Kidney (tissue), 14 donors: ENCODE measurements around the gene SLC15A4. TPM values are rescaled to one million over a fixed set of nuclear protein-coding genes. Genes with fewer than 3 reads are reported as not detected.

Experiments used
- DNase-seq, 5 donors: peaks; one replicate each; pipeline ENCODE4 v3.0.0-alpha.2; 2013 to 2020
- FAIRE-seq: peaks from 2 replicates; lab custom pipeline; 2012; peaks lifted over from hg19 to GRCh38; lab: Jason Lieb, UNC
- H3K27ac ChIP-seq, 2 donors: one replicate each; pipeline ENCODE4 v1.7.0; 2013; ENCODE audit warnings: low read depth in 2 of 2, low read length in 2 of 2, inconsistent platforms in 1 of 2
- H3K27me3 ChIP-seq: one replicate; pipeline ENCODE4 v1.7.1; 2013; ENCODE audit warnings: low read length, inconsistent platforms; ENCODE audit not compliant: control insufficient read depth, insufficient read depth
- H3K36me3 ChIP-seq, 3 donors: one replicate each; pipeline versions ENCODE4 v1.7.0 to v1.7.1; 2013; ENCODE audit warnings: low read length in 3 of 3, control low read depth in 1 of 3, inconsistent platforms in 1 of 3; ENCODE audit not compliant: insufficient read depth in 3 of 3, control insufficient read depth in 2 of 3
- H3K4me1 ChIP-seq, 3 donors: one replicate each; pipeline versions ENCODE4 v1.7.0 to v1.7.1; 2013; ENCODE audit warnings: low read length in 3 of 3, inconsistent platforms in 1 of 3, low read depth in 1 of 3; ENCODE audit not compliant: control insufficient read depth in 2 of 3, insufficient read depth in 2 of 3
- H3K4me3 ChIP-seq, 3 donors: one replicate each; pipeline versions ENCODE4 v1.7.0 to v1.8.1; 2013; ENCODE audit warnings: low read length in 3 of 3, control low read depth in 1 of 3, inconsistent platforms in 1 of 3
- H3K9ac ChIP-seq, 3 donors: one replicate each; pipeline versions ENCODE4 v1.7.0 to v1.7.1; 2013; ENCODE audit warnings: low read length in 3 of 3, control low read depth in 1 of 3, inconsistent platforms in 1 of 3
- H3K9me3 ChIP-seq, 3 donors: one replicate each; pipeline versions ENCODE4 v1.7.0 to v1.7.1; 2013; ENCODE audit warnings: low read length in 3 of 3, control low read depth in 1 of 3, inconsistent platforms in 1 of 3; ENCODE audit not compliant: control insufficient read depth in 2 of 3, insufficient read depth in 1 of 3
- intact Hi-C: fragments of 100-400 bp; cut with DNase I; formaldehyde crosslinking; loops from one replicate; pipeline ENCODE4 v1.11.1; 2022
- polyA plus RNA-seq: library from polyadenylated mRNA; stranded (reverse); fragments of 350-450 nt; fragmentation: Illumina TruSeq; extraction: RNeasy Lipid Tissue Mini Kit (QIAGEN cat#74804); gene quantifications from one replicate; pipeline ENCODE4 v1.2.3, GENCODE V29; 2014; ENCODE audit warnings: low read depth, low replicate concordance; ENCODE audit not compliant: insufficient read depth
- total RNA-seq: library from RNA; stranded (reverse); fragmentation: NEBNext Ultra II Directional; extraction: Animal tissue kit (Norgen Biotek cat#: 25700); gene quantifications from one replicate; pipeline ENCODE4 v1.2.1, GENCODE V29; 2021
- TF ChIP-seq, protein P1 (sequence below): IDR thresholded peaks from 3 replicates; pipeline ENCODE4 v1.5.1; 2012; ENCODE audit warnings: mild to moderate bottlenecking, moderate library complexity, borderline replicate concordance; ENCODE audit not compliant: insufficient read depth; ENCODE audit errors: extremely low read depth
- donor health status: control.
- donor health status: control.
- donor health status: control.
- donor health status: control.
- donor health status: control.
- donor health status: DM: yes; HTN: yes; CAD: no.
- donor health status: Normal renal cell carcinoma (clear cell type).

SLC15A4 gene
- total and polyA plus RNA-seq, 2 donors from 2014 or later, result 11.3 to 32.4 TPM

DNA sequence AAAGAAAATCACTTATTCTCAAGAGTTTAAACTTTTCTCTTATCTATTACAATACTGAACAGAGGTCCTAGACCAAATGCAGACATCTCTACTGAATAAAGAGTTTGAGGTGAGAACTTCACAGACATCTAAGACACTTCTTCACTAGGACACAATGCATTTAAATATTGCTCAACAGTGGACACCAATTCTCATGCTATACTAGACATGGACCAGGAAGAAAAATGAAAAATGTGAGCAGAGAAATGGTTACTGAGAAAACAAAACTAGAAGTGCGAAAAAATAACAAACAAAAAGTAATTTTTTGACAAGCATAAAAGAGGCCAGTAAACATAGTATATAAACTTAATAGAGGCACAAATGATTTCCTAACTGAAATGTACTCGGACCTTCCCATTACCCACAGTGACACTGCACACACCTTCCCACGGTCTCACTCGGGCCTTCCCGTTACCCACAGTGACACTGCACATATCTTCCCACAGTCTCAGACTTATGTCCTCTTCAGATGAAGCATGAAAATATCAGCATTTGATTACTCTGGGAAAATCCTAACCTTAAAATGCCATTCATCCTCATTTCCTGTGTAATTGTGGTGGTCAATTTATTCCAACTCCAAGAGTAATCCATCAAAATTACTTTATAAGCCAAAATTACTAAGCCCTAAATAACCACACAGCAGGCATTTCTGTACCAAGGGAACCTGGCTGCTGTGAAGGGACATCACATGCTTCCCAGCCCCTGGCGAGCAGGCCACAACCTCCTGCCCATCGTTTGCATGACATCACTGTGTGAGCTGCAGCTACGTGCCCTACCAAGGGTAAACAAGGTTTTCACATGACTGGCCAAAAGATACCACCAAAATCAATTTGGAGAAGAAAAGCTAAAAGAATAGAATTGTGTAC is 6.4 kb downstream of the SLC15A4 start:
- Histone ChIP-seq H3K36me3 (peaks cover 0 to 11% (median 2%) of the 10 kb centered on the region in 3 donors), H3K4me1 (peaks cover 0 to 11% (median 0%) of the 10 kb centered on the region in 3 donors), H3K27ac (peak overlapping the region in 1 of 2 donors; percentile 2), H3K4me3 (no peak overlapping the region), H3K27me3 (no peaks in the 10 kb centered on the region), H3K9ac (no peak overlapping the region), H3K9me3 (no peaks in the 10 kb centered on the region)
- intact Hi-C loops, result no loop called here
- FAIRE-seq (no peak), DNase-seq (peak in 1 of 5 donors; percentile 44)
- TF ChIP-seq, protein P1, sequence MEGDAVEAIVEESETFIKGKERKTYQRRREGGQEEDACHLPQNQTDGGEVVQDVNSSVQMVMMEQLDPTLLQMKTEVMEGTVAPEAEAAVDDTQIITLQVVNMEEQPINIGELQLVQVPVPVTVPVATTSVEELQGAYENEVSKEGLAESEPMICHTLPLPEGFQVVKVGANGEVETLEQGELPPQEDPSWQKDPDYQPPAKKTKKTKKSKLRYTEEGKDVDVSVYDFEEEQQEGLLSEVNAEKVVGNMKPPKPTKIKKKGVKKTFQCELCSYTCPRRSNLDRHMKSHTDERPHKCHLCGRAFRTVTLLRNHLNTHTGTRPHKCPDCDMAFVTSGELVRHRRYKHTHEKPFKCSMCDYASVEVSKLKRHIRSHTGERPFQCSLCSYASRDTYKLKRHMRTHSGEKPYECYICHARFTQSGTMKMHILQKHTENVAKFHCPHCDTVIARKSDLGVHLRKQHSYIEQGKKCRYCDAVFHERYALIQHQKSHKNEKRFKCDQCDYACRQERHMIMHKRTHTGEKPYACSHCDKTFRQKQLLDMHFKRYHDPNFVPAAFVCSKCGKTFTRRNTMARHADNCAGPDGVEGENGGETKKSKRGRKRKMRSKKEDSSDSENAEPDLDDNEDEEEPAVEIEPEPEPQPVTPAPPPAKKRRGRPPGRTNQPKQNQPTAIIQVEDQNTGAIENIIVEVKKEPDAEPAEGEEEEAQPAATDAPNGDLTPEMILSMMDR, result no peak

DNA sequence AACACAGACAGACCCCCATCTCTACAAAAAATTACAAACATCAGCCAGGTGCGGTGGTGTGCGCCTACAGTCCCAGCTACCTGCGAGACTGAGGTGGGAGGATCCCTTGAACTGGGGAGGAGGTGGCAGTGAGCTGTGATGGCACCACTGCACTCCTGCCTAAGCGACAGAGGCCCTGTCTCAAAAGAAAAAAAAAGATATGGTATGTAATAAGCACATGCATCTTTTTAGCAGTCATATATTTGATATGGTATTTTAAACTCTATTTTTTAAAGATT is 7.2 kb downstream of the SLC15A4 start:
- Histone ChIP-seq H3K4me1 (peaks cover 0 to 9% (median 0%) of the 10 kb centered on the region in 3 donors), H3K27me3 (no peaks in the 10 kb centered on the region), H3K9me3 (no peaks in the 10 kb centered on the region), H3K4me3 (no peak overlapping the region), H3K36me3 (peaks cover 0 to 11% (median 2%) of the 10 kb centered on the region in 3 donors), H3K27ac (no peak overlapping the region), H3K9ac (no peak overlapping the region)
- TF ChIP-seq, protein P1, result no peak
- no peak for FAIRE-seq
- DNase-seq, result no peak
- intact Hi-C loops, result no loop called here

DNA sequence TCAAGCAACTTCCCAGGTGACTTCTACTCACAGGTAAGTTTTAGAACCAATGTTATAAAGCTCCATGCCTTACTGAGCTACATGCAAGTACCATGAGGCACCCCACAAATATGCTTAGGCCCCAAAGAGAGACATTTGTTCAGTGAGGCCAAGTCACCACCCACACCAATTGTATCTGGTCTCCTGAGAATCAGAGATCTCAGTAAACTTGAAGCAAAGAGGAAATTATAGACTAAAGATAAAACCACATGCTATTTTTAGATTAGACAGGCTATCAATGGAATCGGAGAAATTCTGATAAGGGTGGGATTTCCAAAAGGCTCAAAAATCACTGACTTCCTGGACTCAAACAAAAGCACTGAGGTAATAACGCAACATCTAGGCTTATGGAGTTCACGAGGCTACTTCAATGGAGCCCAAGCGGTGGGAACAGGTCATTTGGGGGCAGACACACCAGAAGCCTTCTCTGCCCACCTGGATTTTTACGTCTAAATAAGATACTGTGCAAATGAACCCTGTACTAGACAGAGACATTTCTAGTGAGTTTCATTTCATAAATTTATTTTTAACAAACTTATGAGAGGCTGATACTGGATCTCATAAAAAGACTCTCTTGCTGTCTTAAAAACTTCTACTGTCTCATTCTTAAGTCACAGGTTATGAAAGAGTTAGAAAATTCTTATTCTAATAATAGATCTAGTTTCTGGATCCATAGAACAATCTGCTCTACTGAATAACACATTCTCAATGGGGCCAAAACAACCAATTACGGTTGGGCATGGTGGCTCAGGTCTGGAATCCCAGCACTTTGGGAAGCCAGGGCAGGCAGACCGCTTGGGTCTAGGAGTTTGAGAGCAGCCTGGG is 7.7 kb downstream of the SLC15A4 start:
- H3K9me3 ChIP-seq, result no peaks in the 10 kb centered on the region
- DNase-seq, result no peak
- intact Hi-C loops, result no loop called here
- H3K4me3 ChIP-seq, result no peak overlapping the region
- peaks cover 0 to 11% (median 2%) of the 10 kb centered on the region in 3 donors for H3K36me3 ChIP-seq
- no peaks in the 10 kb centered on the region for H3K27me3 ChIP-seq
- FAIRE-seq, result no peak
- no peak overlapping the region for H3K9ac ChIP-seq
- TF ChIP-seq, protein P1, result no peak
- H3K4me1 ChIP-seq, result peaks cover 0 to 9% (median 0%) of the 10 kb centered on the region in 3 donors
- H3K27ac ChIP-seq, result no peak overlapping the region
